Suprapubic skin (tissue), 4 donors: ENCODE measurements around the gene RCOR1. TPM values are rescaled to one million over a fixed set of nuclear protein-coding genes. Genes with fewer than 3 reads are reported as not detected.

Experiments used
- DNase-seq, 2 donors: peaks; one replicate each; pipeline ENCODE4 v3.0.0-alpha.2; 2019; ENCODE audit warnings: low spot score in 2 of 2
- H3K27ac ChIP-seq: fragments of 200-600 bp; sonication (generic); one replicate; pipeline ENCODE4 v1.5.1; 2019
- H3K27me3 ChIP-seq: fragments of 200-600 bp; sonication (generic); one replicate; pipeline ENCODE4 v1.5.1; 2019
- H3K36me3 ChIP-seq: fragments of 200-600 bp; sonication (generic); one replicate; pipeline ENCODE4 v1.5.1; 2019
- H3K4me1 ChIP-seq: fragments of 200-600 bp; sonication (generic); one replicate; pipeline ENCODE4 v1.5.1; 2019
- H3K4me3 ChIP-seq: fragments of 200-600 bp; sonication (generic); one replicate; pipeline ENCODE4 v1.5.1; 2019; ENCODE audit warnings: mild to moderate bottlenecking
- H3K9me3 ChIP-seq: fragments of 200-600 bp; sonication (generic); one replicate; pipeline ENCODE4 v1.5.1; 2019
- EP300 ChIP-seq: sonication (generic); formaldehyde crosslinking; IDR thresholded peaks from one replicate; pipeline ENCODE4 v1.6.1; 2017; ENCODE audit warnings: antibody characterized with exemption
- POLR2A ChIP-seq, 2 donors: fragments of 450-650 bp; IDR thresholded peaks; one replicate each; pipeline ENCODE4 v1.6.1; 2017; ENCODE audit warnings: antibody characterized with exemption in 2 of 2, mild to moderate bottlenecking in 2 of 2, moderate library complexity in 2 of 2
- POLR2AphosphoS5 ChIP-seq, 3 donors: sonication (generic); formaldehyde crosslinking; IDR thresholded peaks; one replicate each; pipeline ENCODE4 v1.6.1; 2017; ENCODE audit warnings: antibody characterized with exemption in 3 of 3
- WGBS: methylation state at CpG from one replicate; pipeline ENCODE4 v1.1.5; 2018; 5-methylcytosine and 5-hydroxymethylcytosine counted together
- total RNA-seq, 4 donors: library from RNA; depleted of rRNA; stranded (reverse); fragments of >200 nt; gene quantifications; one replicate each; pipeline ENCODE4 v1.1.0, GENCODE V29; 2016
- TF ChIP-seq, protein P1 (sequence below), 2 donors: fragments of 200-600 bp in 1 of 2; fragments of 450-650 bp in 1 of 2; sonication (generic) in 1 of 2; IDR thresholded peaks; one replicate each; pipeline ENCODE4 v1.5.1; 2016 to 2019; ENCODE audit warnings: antibody characterized with exemption in 2 of 2, mild to moderate bottlenecking in 1 of 2, moderate library complexity in 1 of 2

Gene RCOR1
- total RNA-seq, 4 donors from 2014 or later, result 20.6 to 27.7 (median 24.8) TPM

DNA sequence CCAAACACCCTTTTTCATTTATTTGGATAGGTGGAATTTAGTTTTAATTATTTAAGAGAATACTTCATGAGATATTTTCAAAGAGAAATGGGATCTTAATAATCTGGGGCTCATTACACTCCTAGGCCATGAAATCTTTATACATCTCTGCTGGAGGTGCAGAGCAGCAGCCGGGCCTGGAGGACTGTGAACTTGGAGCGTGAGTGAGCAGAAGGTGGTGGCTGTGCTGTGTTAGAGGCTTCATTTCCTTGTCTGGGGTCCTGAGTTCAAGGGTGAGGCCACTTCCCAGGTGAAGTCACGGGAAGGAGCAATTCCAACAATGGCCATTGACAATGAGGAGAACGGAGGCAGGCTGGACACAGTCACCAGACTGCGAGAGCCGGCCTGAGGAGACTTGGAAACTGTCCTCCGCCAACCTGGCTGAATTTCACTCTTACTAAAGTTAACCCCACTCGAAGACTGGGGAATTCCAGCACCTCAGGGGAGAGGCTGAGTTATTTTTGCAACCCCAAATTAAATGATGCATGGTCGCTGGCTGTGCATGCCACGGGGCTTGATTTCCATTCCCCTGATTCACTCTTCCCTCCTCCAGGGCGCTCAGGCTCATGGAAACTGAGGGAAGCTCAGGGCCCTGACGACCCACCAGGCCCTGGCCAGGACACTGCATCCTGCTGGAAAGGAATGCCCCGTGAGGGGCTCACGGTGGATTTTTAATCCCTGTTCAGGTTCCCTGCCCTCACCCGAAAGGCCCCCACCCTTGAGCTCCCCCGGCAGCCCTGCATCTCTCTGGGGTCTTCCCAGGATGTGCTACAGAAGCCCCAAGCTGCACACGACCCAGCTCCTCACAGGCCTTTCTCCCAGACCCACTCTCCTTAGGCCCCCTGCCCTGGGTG lies 162.2 kb downstream of the RCOR1 start:
- no peaks in the 10 kb centered on the region for H3K36me3 ChIP-seq
- H3K9me3 ChIP-seq, result no peaks in the 10 kb centered on the region
- no peak overlapping the region for H3K27ac ChIP-seq
- 80% methylated on average over 17 of the region's 17 CpGs for WGBS
- H3K4me1 ChIP-seq, result no peaks in the 10 kb centered on the region
- TF ChIP-seq POLR2AphosphoS5 (IDR thresholded peaks at IDR 0.05) (no peak), POLR2A (IDR thresholded peaks at IDR 0.05) (no peak), EP300 (no peak)
- TF ChIP-seq, protein P1, sequence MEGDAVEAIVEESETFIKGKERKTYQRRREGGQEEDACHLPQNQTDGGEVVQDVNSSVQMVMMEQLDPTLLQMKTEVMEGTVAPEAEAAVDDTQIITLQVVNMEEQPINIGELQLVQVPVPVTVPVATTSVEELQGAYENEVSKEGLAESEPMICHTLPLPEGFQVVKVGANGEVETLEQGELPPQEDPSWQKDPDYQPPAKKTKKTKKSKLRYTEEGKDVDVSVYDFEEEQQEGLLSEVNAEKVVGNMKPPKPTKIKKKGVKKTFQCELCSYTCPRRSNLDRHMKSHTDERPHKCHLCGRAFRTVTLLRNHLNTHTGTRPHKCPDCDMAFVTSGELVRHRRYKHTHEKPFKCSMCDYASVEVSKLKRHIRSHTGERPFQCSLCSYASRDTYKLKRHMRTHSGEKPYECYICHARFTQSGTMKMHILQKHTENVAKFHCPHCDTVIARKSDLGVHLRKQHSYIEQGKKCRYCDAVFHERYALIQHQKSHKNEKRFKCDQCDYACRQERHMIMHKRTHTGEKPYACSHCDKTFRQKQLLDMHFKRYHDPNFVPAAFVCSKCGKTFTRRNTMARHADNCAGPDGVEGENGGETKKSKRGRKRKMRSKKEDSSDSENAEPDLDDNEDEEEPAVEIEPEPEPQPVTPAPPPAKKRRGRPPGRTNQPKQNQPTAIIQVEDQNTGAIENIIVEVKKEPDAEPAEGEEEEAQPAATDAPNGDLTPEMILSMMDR (IDR thresholded peaks at IDR 0.05), result no peak
- no peak overlapping the region for H3K4me3 ChIP-seq
- no peaks in the 10 kb centered on the region for H3K27me3 ChIP-seq
- no peak for DNase-seq

DNA sequence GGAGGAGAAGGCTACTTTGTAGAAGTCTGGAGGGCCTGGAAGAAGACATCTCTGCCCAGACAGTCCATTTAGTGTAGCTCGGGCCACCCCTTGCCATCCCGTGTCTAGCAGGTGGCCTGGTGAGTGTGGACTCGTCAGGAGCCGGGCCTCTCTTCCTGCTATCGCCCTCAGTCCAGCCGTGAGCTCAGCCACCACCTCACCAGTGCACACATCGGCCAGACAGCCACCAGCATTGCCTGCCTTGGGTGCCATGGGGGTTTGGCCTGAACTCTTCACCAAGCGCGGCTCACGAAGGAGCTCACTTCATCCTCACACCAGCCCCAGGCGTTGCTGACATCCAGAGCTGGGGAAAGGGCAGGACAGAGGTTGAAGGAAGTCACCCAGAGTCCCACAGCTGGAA lies 165.2 kb downstream of the RCOR1 start:
- WGBS, result 92% methylated on average over 8 of the region's 11 CpGs
- no peaks in the 10 kb centered on the region for H3K27me3 ChIP-seq
- no peak overlapping the region for H3K27ac ChIP-seq
- H3K9me3 ChIP-seq, result no peaks in the 10 kb centered on the region
- no peaks in the 10 kb centered on the region for H3K36me3 ChIP-seq
- H3K4me1 ChIP-seq, result peaks cover 7% of the 10 kb centered on the region
- TF ChIP-seq, protein P1 (IDR thresholded peaks at IDR 0.05), result no peak
- TF ChIP-seq EP300 (no peak), POLR2AphosphoS5 (IDR thresholded peaks at IDR 0.05) (no peak), POLR2A (IDR thresholded peaks at IDR 0.05) (no peak)
- H3K4me3 ChIP-seq, result no peak overlapping the region
- no peak for DNase-seq

DNA sequence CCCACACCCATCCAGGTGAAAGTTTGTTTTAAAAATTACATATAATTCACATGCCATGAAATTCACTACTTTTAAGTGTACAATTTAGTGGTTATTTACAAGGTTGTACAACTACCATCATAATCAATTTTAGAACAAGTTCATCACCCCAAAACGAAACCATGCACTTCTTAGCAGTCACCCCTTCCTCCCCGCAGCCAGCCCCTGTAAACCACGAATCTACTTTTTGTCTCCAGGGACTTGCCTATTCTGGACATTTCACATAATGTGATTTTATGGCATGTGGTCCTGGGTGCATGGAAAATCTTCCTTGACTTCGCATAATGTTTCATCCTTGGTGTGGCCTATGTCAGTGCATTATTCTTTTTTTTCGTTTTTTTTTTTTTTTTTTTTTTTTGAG lies 165.6 kb downstream of the RCOR1 start:
- TF ChIP-seq POLR2A (IDR thresholded peaks at IDR 0.05) (no peak), POLR2AphosphoS5 (IDR thresholded peaks at IDR 0.05) (no peak), EP300 (no peak)
- TF ChIP-seq, protein P1 (IDR thresholded peaks at IDR 0.05), result no peak
- Histone ChIP-seq H3K9me3 (no peaks in the 10 kb centered on the region), H3K27me3 (no peaks in the 10 kb centered on the region), H3K27ac (no peak overlapping the region), H3K4me3 (no peak overlapping the region), H3K36me3 (no peaks in the 10 kb centered on the region), H3K4me1 (peaks cover 7% of the 10 kb centered on the region)
- no peak for DNase-seq
- WGBS, result 84% methylated on average over 5 of the region's 5 CpGs

DNA sequence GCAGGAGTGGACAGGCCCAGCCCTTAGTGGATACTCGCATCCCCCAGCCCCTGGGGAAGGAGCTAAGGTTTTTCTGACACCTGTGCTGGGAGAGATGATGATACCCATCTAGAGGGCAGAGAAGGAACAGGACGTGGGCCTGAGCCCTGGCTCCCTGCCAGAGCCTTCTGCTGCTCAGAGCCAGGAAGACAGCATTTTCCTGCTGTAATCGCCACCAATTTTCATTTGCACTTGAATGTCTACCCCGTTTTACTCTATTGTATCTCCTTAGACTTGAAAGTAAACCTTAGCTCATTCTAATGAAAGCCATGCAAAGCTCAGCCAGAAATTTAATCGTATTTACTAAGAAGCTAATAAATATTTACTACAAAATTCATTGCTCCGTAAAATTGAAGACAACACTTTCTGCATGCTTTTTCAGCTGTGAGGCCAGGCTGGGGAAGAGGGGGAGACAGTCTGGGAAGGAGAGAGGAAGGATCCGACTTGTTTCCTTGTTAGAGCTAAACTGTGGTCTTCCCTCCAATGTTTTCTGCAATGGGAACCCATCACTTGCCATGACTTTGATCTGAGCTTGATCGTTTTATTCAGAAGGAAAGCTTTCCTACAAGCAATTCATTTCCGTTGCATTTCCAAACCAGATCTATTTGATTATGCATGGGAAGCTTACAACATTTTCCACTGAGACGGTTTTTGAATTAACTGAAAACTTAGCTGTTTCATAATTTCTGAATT lies 167.2 kb downstream of the RCOR1 start:
- DNase-seq, result no peak
- Histone ChIP-seq H3K9me3 (no peaks in the 10 kb centered on the region), H3K4me1 (peaks cover 7% of the 10 kb centered on the region), H3K27ac (no peak overlapping the region), H3K36me3 (no peaks in the 10 kb centered on the region), H3K27me3 (no peaks in the 10 kb centered on the region), H3K4me3 (no peak overlapping the region)
- WGBS, result 59% methylated on average over 10 of the region's 10 CpGs
- TF ChIP-seq POLR2A (IDR thresholded peaks at IDR 0.05) (no peak), POLR2AphosphoS5 (IDR thresholded peaks at IDR 0.05) (no peak), EP300 (no peak)
- TF ChIP-seq, protein P1 (IDR thresholded peaks at IDR 0.05), result no peak
